Esophagus muscularis mucosa (tissue), 4 donors: ENCODE measurements around the gene CCDC187.

Experiments used
- EP300 ChIP-seq: sonication (generic); formaldehyde crosslinking; IDR thresholded peaks from one replicate; pipeline ENCODE4 v1.6.1; 2017; ENCODE audit warnings: antibody characterized with exemption
- POLR2AphosphoS5 ChIP-seq, 2 donors: sonication (generic); formaldehyde crosslinking; IDR thresholded peaks; one replicate each; pipeline ENCODE4 v1.6.1; 2017; ENCODE audit warnings: antibody characterized with exemption in 2 of 2
- TF ChIP-seq, protein P1 (sequence below), 3 experiments: fragments of 200-600 bp in 2 of 3; fragments of 450-650 bp in 1 of 3; sonication (generic) in 2 of 3; IDR thresholded peaks; one replicate each; pipeline ENCODE4 v1.5.1; 2017 to 2019; ENCODE audit warnings: antibody characterized with exemption in 3 of 3, mild to moderate bottlenecking in 2 of 3, moderate library complexity in 1 of 3

DNA sequence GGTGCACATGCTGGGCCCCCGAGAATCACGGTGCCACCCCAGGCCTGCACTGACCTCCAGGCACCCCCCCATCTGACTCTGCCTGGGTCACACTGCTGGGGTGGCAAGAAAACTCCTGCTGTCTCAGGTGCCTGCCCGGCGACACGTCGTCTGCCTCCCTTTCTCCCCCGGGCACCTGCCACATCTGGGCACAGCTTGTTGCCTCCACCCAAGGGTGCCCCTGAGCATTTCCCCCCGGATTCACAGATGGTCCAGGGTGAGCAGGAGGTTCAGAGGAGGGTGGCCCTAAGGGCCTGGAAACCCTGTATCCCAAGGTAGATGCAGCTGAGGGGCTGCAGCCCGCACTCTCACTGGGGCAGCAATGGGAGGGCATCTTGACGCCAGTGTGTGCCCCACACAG is 43.4 kb downstream of the CCDC187 start:
- no peak for TF ChIP-seq POLR2AphosphoS5 (IDR thresholded peaks at IDR 0.05)
- no peak for TF ChIP-seq EP300
- TF ChIP-seq, protein P1, sequence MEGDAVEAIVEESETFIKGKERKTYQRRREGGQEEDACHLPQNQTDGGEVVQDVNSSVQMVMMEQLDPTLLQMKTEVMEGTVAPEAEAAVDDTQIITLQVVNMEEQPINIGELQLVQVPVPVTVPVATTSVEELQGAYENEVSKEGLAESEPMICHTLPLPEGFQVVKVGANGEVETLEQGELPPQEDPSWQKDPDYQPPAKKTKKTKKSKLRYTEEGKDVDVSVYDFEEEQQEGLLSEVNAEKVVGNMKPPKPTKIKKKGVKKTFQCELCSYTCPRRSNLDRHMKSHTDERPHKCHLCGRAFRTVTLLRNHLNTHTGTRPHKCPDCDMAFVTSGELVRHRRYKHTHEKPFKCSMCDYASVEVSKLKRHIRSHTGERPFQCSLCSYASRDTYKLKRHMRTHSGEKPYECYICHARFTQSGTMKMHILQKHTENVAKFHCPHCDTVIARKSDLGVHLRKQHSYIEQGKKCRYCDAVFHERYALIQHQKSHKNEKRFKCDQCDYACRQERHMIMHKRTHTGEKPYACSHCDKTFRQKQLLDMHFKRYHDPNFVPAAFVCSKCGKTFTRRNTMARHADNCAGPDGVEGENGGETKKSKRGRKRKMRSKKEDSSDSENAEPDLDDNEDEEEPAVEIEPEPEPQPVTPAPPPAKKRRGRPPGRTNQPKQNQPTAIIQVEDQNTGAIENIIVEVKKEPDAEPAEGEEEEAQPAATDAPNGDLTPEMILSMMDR (IDR thresholded peaks at IDR 0.05), result no peak
